Measurements from ENCODE around the gene TIRAP. TPM values are rescaled to one million over a fixed set of nuclear protein-coding genes. Genes with fewer than 3 reads are reported as not detected.

TIRAP gene
- total RNA-seq, 1 donor from 2014 or later: 2.3 TPM

DNA sequence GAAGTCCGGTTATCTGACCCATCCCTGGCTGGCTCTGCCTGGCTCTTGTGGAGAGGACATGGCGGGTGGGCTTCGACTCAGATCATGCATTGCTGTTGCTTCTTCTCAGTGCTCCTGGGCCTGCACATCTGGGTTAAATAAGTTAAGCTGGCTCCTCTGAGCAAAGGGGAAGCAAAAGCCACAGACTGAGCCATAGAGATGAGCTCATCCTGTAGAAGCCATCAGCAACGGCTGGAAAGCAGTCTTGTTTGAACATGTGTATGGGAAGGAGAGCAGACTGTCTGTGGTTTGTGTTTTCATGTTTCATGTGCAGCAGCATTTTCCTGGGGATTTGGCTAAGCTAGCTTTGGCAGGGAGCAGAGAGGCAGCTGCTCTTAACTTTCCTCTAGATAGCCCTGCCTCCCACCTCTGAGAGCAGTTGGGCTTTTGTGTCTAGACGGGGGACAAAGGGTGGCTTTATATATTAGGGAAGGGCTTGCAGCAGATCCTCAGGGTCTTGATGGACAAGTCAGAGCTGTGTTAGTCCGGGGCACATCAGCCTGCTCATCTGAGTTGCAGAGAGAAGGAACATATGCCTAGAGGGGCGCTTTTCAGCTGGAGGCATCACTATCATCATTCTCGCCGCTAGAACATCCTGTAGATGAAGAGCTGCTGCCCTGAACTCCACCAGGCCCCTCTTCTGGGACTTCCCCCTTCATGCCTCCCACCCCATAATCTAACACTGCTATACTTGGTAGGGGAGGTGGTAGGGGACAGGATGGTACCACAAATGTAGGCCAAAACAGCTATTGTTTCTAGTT is 35.9 kb downstream of the TIRAP start:
- DNase-seq (ENCODE audit: low read depth): no peak
- no peak overlapping the region for H3K4me3 ChIP-seq (ENCODE audit: low read depth, low read length)
- TF ChIP-seq CTCF (conservative IDR thresholded peaks at IDR 0.05; ENCODE audit: low read depth, low read length): no peak

DNA sequence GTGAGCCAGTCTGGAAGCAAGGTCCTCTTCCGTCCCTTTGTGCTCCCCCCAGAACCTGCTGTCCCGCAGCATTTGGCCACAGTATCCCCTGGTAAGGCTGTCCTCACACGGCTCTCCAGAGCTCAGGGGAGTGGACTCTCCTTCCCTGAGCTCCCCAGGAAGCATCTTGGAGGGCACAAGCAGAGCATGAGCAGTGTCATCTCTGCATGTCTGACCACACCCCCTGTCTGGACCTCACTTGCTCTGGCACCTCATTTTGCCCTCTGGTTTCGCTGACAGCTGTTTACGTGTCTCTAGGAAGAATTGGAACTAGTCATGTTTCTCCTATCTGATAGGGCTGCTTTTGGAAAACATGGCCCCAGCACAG is 36.5 kb downstream of the TIRAP start:
- no peak for TF ChIP-seq CTCF (conservative IDR thresholded peaks at IDR 0.05; ENCODE audit: low read depth, low read length)
- DNase-seq (ENCODE audit: low read depth): no peak
- H3K4me3 ChIP-seq (ENCODE audit: low read depth, low read length): no peak overlapping the region

GRCh38 chr11:126322996-126323395 is 40.1 kb downstream of the TIRAP start:
- no peak for DNase-seq (ENCODE audit: low read depth)
- H3K4me3 ChIP-seq (ENCODE audit: low read depth, low read length): no peak overlapping the region
- TF ChIP-seq CTCF (conservative IDR thresholded peaks at IDR 0.05; ENCODE audit: low read depth, low read length): no peak

DNA sequence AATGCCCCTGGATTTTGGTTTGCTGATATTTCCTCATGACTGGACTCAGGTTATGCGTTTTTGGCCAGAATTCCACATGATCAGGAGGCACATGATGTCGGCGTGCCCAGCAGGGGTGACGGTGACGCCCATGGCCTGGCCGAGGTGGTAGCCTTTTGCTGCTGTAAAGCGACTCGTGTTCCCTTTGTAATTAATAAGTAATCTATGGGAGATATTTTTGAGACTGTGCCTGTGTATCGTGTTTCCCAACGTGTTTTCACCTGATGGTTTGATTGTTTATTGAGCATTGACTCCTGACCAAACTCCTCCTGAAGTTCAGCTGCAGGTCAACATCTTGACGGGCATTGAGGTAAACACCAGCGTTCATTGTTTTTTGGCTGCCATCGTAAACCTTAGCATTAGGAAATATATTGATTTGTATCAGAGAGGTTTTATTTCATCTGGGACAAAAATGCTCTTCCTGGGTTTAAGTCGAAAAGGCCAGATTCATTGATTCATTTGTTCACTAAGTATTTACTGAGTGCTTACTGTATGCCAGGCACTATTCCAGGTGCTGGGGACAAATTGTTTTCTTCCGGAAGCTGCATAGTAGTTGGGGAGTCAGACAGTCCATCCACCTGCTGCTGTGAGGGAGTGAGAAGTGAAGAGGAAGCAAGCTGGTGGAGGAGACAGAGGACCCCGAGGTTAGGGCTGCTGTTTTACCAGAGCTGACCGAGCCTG is 44.5 kb downstream of the TIRAP start:
- no peak for TF ChIP-seq CTCF (conservative IDR thresholded peaks at IDR 0.05; ENCODE audit: low read depth, low read length)
- H3K4me3 ChIP-seq (ENCODE audit: low read depth, low read length): no peak overlapping the region
- DNase-seq (ENCODE audit: low read depth): peak; percentile 44

DNA sequence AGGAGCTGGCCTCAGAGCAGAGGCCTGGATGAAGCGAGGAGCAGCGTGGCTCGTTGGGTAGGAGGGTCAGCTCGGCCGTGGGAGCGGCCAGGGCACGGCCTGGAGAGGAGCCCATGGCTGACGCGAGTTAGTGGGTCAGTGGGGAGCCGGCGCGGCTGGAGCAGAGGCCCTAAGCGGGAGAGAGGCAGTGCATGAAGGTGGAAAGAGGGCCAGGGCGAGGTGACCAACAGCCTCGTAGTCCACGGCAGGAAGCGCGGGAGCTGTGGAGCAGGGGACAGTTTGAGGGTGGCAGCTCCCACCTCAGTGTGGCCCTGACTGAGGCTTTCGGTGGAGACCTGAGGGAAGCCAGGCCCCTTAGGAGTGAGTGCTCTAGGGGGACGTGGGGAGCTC is 45.1 kb downstream of the TIRAP start:
- TF ChIP-seq CTCF (conservative IDR thresholded peaks at IDR 0.05; ENCODE audit: low read depth, low read length): no peak
- DNase-seq (ENCODE audit: low read depth): no peak
- no peak overlapping the region for H3K4me3 ChIP-seq (ENCODE audit: low read depth, low read length)

DNA sequence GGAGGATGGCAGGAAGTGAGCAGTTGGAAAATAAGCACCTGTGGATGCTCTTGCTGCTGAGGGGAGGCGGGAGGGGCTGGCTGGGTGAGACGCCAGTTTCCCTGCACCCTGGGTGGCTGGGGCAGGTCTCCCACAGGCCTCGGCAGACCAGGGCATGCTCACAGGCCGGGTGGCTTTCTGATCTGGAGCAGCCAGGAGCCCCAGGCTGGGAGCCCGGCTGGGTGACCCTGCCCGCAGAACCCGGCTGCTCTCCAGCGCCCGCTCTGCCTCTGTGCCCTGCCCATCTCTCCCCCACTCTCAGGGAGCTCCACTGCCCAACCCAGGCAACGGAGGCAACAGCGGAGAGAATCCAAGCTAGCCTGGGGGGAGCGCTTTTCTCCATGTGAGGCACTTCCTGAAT is 45.6 kb downstream of the TIRAP start:
- H3K4me3 ChIP-seq (ENCODE audit: low read depth, low read length): no peak overlapping the region
- no peak for TF ChIP-seq CTCF (conservative IDR thresholded peaks at IDR 0.05; ENCODE audit: low read depth, low read length)
- no peak for DNase-seq (ENCODE audit: low read depth)

Data from epithelial cell of proximal tubule (primary cell).